Renal cortical epithelial cell (primary cell): Measurements from ENCODE around the gene PLEKHM2. TPM values are rescaled to one million over a fixed set of nuclear protein-coding genes. Genes with fewer than 3 reads are reported as not detected.
A peak's percentile ranks its signal among the peaks of the same experiment; 100 is the strongest.

Experiments
- DNase-seq: peaks from one replicate; pipeline ENCODE4 v3.0.0-alpha.2; 2011; ENCODE audit warnings: low read depth
- total RNA-seq: library from RNA; depleted of rRNA; stranded (reverse); fragments of >200 nt; gene quantifications from 2 replicates; pipeline ENCODE4 v1.2.3, GENCODE V29; 2014

Gene PLEKHM2
- total RNA-seq, 1 donor from 2014 or later, result 77.7 TPM

- DNase-seq, result no peak
These were observed 17.7 kb downstream of the PLEKHM2 start for GRCh38 chr1:15701784-15702183.

GRCh38 chr1:15702722-15703550 is 18.8 kb downstream of the PLEKHM2 start:
- no peak for DNase-seq

GRCh38 chr1:15703562-15703961 is 19.4 kb downstream of the PLEKHM2 start:
- DNase-seq, result peak; percentile 95

GRCh38 chr1:15704526-15705183 is 20.5 kb downstream of the PLEKHM2 start:
- DNase-seq, result no peak

- DNase-seq, result no peak
These were observed 21.1 kb downstream of the PLEKHM2 start for GRCh38 chr1:15705184-15705566.

- no peak for DNase-seq
These were observed 22.6 kb downstream of the PLEKHM2 start for GRCh38 chr1:15706751-15707150.

- no peak for DNase-seq
These were observed 23.3 kb downstream of the PLEKHM2 start for GRCh38 chr1:15707239-15707925.

- DNase-seq, result no peak
These were observed 24.5 kb downstream of the PLEKHM2 start for GRCh38 chr1:15708486-15709137.

- no peak for DNase-seq
These were observed 25.1 kb downstream of the PLEKHM2 start for GRCh38 chr1:15709226-15709625.

GRCh38 chr1:15712168-15712567 is 28.0 kb downstream of the PLEKHM2 start:
- no peak for DNase-seq

GRCh38 chr1:15714406-15715136 is 30.5 kb downstream of the PLEKHM2 start:
- DNase-seq, result no peak

- no peak for DNase-seq
These were observed 33.5 kb downstream of the PLEKHM2 start for GRCh38 chr1:15717418-15718125.

GRCh38 chr1:15718199-15718601 is 34.1 kb downstream of the PLEKHM2 start:
- no peak for DNase-seq

GRCh38 chr1:15719381-15720120 is 35.4 kb downstream of the PLEKHM2 start:
- no peak for DNase-seq

GRCh38 chr1:15720861-15721260 is 36.7 kb downstream of the PLEKHM2 start:
- no peak for DNase-seq

- DNase-seq, result no peak
These were observed 38.3 kb downstream of the PLEKHM2 start for GRCh38 chr1:15722411-15722810.

- peak; percentile 15 for DNase-seq
These were observed 38.9 kb downstream of the PLEKHM2 start for GRCh38 chr1:15722836-15723532.

- no peak for DNase-seq
These were observed 39.6 kb downstream of the PLEKHM2 start for GRCh38 chr1:15723631-15724246.
